ENCODE data around the gene CEP170. TPM values are rescaled to one million over a fixed set of nuclear protein-coding genes. Genes with fewer than 3 reads are reported as not detected.
"Not testable (repeated sequence)": the region's sequence is repeated elsewhere in the genome, so short reads cannot be mapped to it uniquely, and the experiment has no call there.

Gene CEP170
- total RNA-seq, 2 experiments from 2014 or later, result 24.3 to 26.9 TPM

DNA sequence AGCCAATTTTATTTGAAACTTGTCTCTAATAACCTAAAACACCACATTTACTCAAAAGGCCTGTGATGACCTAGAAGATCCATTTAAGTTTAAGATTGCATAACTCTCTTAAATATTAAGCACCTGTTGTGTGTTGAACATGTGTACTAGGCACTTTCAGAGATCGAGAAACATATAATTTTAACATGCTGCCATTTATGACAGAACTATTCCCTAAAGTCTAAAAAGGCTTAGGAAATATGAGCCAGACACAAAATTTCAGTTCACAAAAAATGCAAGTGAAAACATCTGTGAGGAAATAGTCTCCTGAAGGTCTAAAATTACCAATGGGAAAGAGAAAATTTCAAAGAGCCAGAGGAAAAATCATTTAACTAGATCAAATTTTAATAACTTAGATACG, 37.7 kb downstream of the CEP170 start:
- no peaks in the 10 kb centered on the region for H3K4me1 Mint-ChIP-seq (ENCODE audit: low read depth)
- no peaks in the 10 kb centered on the region for H3K9me3 Mint-ChIP-seq (ENCODE audit: insufficient read depth)
- ChIA-PET POLR2A (no interaction called here), CTCF (no interaction called here)
- H3K27me3 Mint-ChIP-seq (ENCODE audit: low read depth), result no peaks in the 10 kb centered on the region
- DNase-seq, result no peak
- peaks cover 32% of the 10 kb centered on the region for H3K36me3 Mint-ChIP-seq (ENCODE audit: low read depth)
- ATAC-seq, result no peak
- no peak overlapping the region for H3K4me3 Mint-ChIP-seq
- H3K27ac Mint-ChIP-seq, result no peak overlapping the region

DNA sequence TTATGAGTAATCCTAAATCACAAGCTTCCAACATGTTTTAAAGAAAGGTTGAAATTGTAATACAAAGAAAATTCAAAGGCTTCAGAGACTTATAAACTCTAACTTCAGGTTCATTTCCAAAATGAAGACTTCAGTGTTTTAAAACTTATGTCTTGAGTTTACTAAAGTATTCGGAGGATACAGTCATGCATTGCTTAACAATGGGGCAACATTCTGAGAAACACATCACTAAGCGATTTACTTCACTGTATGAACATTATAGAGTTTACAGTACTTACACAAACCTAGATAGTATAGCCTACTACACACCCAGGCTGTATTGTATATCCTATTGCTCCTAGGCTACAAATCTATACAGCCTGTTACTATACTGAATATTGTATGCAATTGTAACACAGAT, 38.3 kb downstream of the CEP170 start:
- ATAC-seq, result no peak
- no peak overlapping the region for H3K4me3 Mint-ChIP-seq
- no peak overlapping the region for H3K27ac Mint-ChIP-seq
- no peaks in the 10 kb centered on the region for H3K27me3 Mint-ChIP-seq (ENCODE audit: low read depth)
- H3K36me3 Mint-ChIP-seq (ENCODE audit: low read depth), result peaks cover 31% of the 10 kb centered on the region
- H3K4me1 Mint-ChIP-seq (ENCODE audit: low read depth), result no peaks in the 10 kb centered on the region
- POLR2A ChIA-PET, result no interaction called here
- CTCF ChIA-PET, result no interaction called here
- no peak for DNase-seq
- H3K9me3 Mint-ChIP-seq (ENCODE audit: insufficient read depth), result no peaks in the 10 kb centered on the region

DNA sequence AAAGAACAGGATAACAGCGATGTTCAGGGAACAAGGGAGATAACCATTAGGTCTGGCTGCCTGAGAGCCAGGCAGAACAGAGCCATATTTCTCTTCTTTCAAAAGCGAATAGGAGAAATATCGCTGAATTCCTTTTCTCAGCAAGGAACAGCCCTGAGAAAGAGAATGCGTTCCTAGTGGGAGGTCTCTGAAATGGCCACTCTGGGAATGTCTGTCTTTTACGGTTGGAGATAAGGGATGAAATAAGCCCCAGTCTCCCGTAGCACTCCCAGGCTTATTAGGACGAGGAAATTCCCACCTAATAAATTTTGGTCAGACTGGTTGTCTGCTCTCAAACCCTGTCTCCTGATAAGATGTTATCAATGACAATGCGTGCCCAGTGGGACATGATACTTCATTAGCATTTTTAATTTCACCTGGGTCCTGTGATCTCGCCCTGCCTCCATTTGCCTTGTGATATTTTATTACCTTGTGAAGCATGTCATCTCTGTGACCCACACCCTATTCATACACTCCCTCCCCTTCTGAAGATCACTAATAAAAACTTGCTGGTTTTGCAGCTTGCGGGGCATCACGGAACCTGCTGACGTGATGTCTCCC, 39.7 kb downstream of the CEP170 start:
- H3K9me3 Mint-ChIP-seq (ENCODE audit: insufficient read depth); H3K4me3 Mint-ChIP-seq; H3K27ac Mint-ChIP-seq; POLR2A ChIA-PET; CTCF ChIA-PET; H3K27me3 Mint-ChIP-seq (ENCODE audit: low read depth); DNase-seq; ATAC-seq; H3K4me1 Mint-ChIP-seq (ENCODE audit: low read depth): not testable (repeated sequence)
- H3K36me3 Mint-ChIP-seq (ENCODE audit: low read depth), result peaks cover 20% of the 10 kb centered on the region

DNA sequence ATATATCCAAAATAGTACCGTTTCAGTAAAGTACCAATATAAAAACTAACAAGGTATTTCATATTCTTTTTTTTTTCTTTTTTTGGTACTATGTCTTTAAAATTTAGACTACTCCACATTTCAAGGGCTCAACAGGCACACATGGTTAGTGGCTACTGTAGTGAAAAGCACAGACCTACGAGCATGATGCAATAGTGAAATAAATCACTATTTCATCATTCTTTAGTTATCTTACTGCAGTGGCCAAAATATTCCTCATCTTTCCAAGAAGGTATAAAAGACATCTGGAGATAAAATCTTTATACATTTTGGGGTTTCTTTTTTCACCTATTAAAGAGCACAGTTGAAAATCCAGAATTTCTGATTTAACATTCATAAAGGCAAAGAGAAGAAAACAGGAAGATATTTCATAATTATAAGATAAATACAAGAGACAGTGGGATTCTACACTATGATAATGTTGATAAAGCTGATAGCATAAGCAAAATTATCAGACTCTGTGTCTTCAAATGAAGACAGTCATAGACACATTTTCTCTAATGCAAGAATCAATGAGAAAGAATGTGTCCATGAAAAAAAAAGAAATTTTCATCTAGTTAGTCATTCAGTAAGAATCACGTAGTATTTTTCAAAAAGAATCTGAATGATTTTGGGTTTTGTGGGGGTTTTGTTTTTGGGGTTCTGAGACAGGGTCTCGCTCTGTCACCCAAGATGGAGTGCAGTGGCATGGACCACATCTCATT, 41.9 kb downstream of the CEP170 start:
- Mint-ChIP-seq H3K4me3 (no peak overlapping the region), H3K27ac (no peak overlapping the region), H3K36me3 (ENCODE audit: low read depth) (peaks cover 14% of the 10 kb centered on the region), H3K9me3 (ENCODE audit: insufficient read depth) (no peaks in the 10 kb centered on the region), H3K4me1 (ENCODE audit: low read depth) (no peaks in the 10 kb centered on the region), H3K27me3 (ENCODE audit: low read depth) (no peaks in the 10 kb centered on the region)
- POLR2A ChIA-PET, result no interaction called here
- ATAC-seq (no peak), DNase-seq (no peak)
- CTCF ChIA-PET, result no interaction called here

DNA sequence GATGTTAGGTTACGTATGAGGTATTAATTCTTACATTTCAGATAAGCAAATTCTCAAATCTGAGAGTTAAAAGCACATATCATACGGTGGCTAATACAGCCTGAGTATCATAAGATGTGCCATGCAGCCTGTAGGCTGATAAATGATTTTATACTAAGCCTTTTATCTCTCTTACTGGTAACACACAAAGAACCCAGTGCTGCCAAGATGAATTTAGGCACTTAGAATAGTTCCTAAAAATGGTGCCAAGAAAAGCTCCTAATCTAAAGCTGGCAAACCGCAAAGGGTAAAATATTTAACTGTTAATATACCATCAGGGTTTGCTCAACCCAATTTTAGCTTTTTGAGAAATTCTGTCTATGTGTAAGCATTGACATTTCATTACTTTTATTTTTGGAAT, 43.1 kb downstream of the CEP170 start:
- H3K4me3 Mint-ChIP-seq; POLR2A ChIA-PET; CTCF ChIA-PET; H3K27ac Mint-ChIP-seq; H3K27me3 Mint-ChIP-seq (ENCODE audit: low read depth); H3K9me3 Mint-ChIP-seq (ENCODE audit: insufficient read depth); DNase-seq; ATAC-seq; H3K4me1 Mint-ChIP-seq (ENCODE audit: low read depth): not testable (repeated sequence)
- H3K36me3 Mint-ChIP-seq (ENCODE audit: low read depth), result peaks cover 11% of the 10 kb centered on the region

DNA sequence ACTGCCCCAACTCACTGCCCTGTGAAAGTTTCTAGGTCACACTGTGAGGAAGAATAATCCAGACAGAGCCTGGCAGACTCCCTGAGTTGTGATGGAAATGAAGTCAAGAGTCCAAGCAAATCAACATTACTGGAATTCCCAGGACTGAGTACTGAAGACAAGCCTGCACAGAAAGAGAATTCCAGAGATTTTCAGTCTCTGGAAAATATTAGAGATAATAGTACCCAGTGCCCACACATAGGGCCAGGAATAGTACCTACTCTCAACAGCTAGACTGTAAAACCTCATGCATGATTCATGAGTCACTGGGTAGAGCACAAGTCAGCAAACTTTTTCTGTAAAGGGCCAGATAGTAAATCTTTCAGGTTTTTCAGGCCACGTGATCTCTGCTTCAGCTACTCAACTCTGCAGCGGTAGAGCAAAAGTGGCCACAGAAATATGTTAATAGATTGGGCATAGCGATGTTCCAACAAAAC, 50.0 kb downstream of the CEP170 start:
- DNase-seq; H3K27ac Mint-ChIP-seq; H3K9me3 Mint-ChIP-seq (ENCODE audit: insufficient read depth); H3K27me3 Mint-ChIP-seq (ENCODE audit: low read depth); H3K4me3 Mint-ChIP-seq; H3K36me3 Mint-ChIP-seq (ENCODE audit: low read depth); POLR2A ChIA-PET; CTCF ChIA-PET; ATAC-seq; H3K4me1 Mint-ChIP-seq (ENCODE audit: low read depth): not testable (repeated sequence)

DNA sequence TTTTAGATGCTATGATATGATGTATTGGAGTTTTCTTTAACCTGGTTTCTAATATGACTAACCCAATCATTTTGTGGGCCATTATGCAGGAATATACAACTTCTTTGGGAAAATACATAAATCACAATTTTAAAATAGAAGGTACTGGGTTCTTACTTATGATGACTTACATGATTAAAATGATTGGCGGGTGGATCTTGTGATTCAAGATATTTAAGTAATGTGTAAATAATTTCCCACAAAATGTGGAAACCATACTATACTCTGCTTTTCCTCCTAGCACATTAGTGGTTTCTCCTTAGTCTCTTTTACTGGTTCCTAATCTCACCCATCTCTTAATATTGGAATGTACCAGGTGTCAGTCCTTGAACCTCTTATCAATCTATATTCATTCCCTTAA, 50.7 kb downstream of the CEP170 start:
- H3K36me3 Mint-ChIP-seq (ENCODE audit: low read depth); ATAC-seq; CTCF ChIA-PET; H3K27me3 Mint-ChIP-seq (ENCODE audit: low read depth); POLR2A ChIA-PET; H3K27ac Mint-ChIP-seq; H3K4me1 Mint-ChIP-seq (ENCODE audit: low read depth); DNase-seq; H3K9me3 Mint-ChIP-seq (ENCODE audit: insufficient read depth); H3K4me3 Mint-ChIP-seq: not testable (repeated sequence)

DNA sequence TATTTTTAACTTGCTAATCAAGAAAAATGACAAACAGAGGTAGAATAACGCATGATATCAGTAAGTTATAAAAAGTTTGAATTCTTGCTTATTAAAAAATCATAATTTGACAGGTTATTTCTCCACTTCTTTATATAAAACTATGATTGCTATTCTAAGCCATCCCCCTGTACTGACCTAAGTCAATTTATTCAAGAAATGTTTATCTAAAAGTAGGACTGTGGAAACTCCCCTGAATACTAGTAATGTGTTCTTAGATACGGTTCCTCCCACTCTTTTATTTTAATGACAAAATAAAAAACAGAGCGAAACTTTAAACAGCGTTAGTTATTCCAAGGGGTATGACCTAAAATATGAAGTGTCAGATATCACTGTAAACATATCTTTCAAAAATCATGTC, 51.9 kb downstream of the CEP170 start:
- POLR2A ChIA-PET; CTCF ChIA-PET; H3K27ac Mint-ChIP-seq; H3K36me3 Mint-ChIP-seq (ENCODE audit: low read depth); H3K27me3 Mint-ChIP-seq (ENCODE audit: low read depth); H3K4me1 Mint-ChIP-seq (ENCODE audit: low read depth); DNase-seq; H3K4me3 Mint-ChIP-seq; ATAC-seq; H3K9me3 Mint-ChIP-seq (ENCODE audit: insufficient read depth): not testable (repeated sequence)

DNA sequence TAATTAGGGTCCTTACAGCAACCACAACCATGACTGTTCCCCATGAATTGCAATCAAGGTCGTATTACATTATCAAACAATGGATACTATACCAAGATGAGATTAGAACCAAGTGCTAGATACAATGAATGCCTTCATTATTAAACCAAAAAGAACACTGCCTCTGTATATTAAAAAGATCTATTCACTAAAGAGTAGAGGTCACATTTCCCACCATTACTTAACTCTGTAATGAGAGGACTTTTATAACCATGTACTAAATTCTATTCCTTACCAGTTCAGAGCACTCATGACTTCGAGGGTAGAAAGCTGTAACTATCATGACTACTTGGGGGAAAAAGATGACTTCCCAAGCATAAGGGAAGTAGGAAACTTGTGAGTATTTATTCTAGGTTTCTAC, 53.8 kb downstream of the CEP170 start:
- H3K27me3 Mint-ChIP-seq (ENCODE audit: low read depth); H3K9me3 Mint-ChIP-seq (ENCODE audit: insufficient read depth); H3K36me3 Mint-ChIP-seq (ENCODE audit: low read depth); H3K4me3 Mint-ChIP-seq; H3K27ac Mint-ChIP-seq; ATAC-seq; POLR2A ChIA-PET; H3K4me1 Mint-ChIP-seq (ENCODE audit: low read depth); DNase-seq; CTCF ChIA-PET: not testable (repeated sequence)

DNA sequence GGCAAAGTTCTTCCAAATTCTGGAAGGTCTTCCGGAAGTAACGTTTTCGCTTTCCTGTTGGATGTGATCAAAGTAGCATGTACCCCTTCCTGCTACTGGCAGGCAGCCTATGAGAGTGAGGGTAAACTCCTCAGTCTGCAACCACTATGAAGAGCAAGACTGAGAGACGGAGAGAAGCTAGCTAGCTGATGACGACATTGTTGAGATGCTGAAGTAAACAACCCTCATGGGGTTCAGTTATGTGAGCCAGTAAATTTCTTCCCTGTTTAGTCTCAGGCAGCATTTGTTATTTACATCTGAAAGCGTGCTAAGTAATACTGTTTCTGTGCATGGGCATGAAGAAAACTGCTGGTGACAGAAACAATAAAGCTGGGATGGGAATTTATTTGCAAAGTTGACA, 57.6 kb downstream of the CEP170 start:
- H3K9me3 Mint-ChIP-seq (ENCODE audit: insufficient read depth); POLR2A ChIA-PET; DNase-seq; H3K4me1 Mint-ChIP-seq (ENCODE audit: low read depth); H3K36me3 Mint-ChIP-seq (ENCODE audit: low read depth); CTCF ChIA-PET; H3K4me3 Mint-ChIP-seq; H3K27me3 Mint-ChIP-seq (ENCODE audit: low read depth); H3K27ac Mint-ChIP-seq; ATAC-seq: not testable (repeated sequence)

DNA sequence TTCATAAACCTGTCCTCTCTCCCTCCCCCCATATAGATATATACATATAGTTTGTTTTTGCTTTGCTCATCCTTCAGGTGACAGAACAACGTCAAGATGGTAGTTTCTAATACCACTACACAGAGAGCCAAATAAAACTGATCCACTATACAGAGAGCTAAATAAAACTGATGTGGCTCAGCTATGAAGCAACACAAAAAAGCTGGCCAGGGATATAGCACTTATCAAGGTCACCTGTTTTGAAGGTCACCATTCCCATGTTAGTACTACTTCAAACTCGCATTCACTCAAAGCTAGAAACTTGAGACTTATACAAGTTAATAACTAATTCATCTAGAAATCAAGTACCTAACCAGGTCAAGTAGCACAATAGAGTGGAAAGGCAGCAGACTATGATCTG, 61.8 kb downstream of the CEP170 start:
- H3K4me1 Mint-ChIP-seq (ENCODE audit: low read depth); H3K27me3 Mint-ChIP-seq (ENCODE audit: low read depth); H3K9me3 Mint-ChIP-seq (ENCODE audit: insufficient read depth); ATAC-seq; H3K4me3 Mint-ChIP-seq; POLR2A ChIA-PET; H3K27ac Mint-ChIP-seq; DNase-seq; CTCF ChIA-PET: not testable (repeated sequence)
- peaks cover 12% of the 10 kb centered on the region for H3K36me3 Mint-ChIP-seq (ENCODE audit: low read depth)

DNA sequence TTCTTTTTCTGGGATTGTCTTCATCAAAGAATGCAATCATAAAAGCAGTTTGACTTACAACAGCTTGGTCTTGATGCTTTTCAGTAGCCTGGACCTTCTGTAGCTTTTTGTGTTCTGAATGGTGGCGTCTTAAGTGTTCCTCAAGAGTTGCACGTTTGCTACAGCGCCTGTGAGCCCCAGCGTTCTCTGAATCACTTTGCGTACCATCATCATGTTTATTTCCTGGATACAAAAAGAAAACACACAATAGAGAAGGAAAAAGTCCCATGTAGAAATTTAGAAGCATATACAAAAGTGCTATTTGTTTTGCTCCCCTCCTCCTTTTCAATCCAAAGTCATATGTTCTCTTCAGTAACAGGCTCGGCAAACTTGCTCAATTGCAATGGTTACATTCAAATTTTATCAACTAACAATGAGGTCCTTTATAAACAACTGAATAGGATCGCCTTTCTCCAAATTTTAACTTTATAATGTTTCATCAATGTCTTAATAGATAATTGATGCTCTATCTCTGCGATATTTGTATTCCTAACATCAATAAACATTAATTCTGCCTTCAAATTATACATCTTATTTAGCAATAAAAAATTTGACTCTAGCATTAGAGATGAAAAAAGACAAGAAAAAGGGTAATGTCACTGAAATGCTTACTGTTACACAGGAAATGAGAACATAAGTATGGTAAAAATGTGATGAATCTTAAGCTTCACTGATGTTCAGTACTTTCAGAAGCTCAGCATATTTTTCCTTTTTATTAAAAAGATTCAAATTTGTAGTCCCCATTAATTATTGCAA, 68.7 kb downstream of the CEP170 start:
- H3K27ac Mint-ChIP-seq; H3K4me3 Mint-ChIP-seq; H3K9me3 Mint-ChIP-seq (ENCODE audit: insufficient read depth); ATAC-seq; CTCF ChIA-PET; DNase-seq; H3K4me1 Mint-ChIP-seq (ENCODE audit: low read depth); POLR2A ChIA-PET; H3K27me3 Mint-ChIP-seq (ENCODE audit: low read depth): not testable (repeated sequence)
- peaks cover 19% of the 10 kb centered on the region for H3K36me3 Mint-ChIP-seq (ENCODE audit: low read depth)

All from activated CD8-positive, alpha-beta T cell treated with anti-CD3 and anti-CD28 coated beads, Interleukin-2, amount 10 ng/mL, durations not matched to agents 7 days and 5 days (primary cell).